Measurements from ENCODE around the gene SLC35F3.
"Not testable (repeated sequence)": the region's sequence is repeated elsewhere in the genome, so short reads cannot be mapped to it uniquely, and the experiment has no call there.

The SLC35F3 gene

DNA sequence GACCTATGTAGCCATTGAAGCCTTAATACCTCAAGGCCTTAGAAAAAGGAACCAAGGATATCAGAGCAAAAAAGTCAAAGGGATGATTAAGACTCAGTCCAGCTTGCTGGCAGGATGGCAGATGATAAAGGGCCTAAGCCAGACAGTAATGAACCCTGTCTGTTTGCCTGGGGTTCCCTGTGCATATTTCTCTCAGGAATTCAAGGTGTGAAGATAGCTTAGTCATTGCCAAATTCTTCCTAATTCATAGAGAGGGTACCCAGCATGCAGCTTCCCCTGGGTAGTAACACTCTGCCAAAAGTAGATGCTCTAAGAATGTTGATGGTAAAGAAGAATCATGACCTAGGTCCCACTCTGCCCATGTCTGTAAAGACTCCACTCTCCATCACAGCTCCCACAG, 258.2 kb downstream of the SLC35F3 start:
- in situ Hi-C loops (cut with HindIII; ENCODE audit: low pct_unique_long_range_greater_than_20kb, low sequenced_read_pairs): no loop called here
- no peak for DNase-seq (ENCODE audit: low read depth in 1 of 2, low spot score in 1 of 2)
- no peak for TF ChIP-seq JUND (IDR thresholded peaks at IDR 0.05; ENCODE audit: low read depth)

GRCh38 chr1:234163267-234163919, 258.9 kb downstream of the SLC35F3 start:
- DNase-seq (ENCODE audit: low read depth in 1 of 2, low spot score in 1 of 2): no peak
- in situ Hi-C loops (cut with HindIII; ENCODE audit: low pct_unique_long_range_greater_than_20kb, low sequenced_read_pairs): no loop called here
- no peak for TF ChIP-seq JUND (IDR thresholded peaks at IDR 0.05; ENCODE audit: low read depth)

DNA sequence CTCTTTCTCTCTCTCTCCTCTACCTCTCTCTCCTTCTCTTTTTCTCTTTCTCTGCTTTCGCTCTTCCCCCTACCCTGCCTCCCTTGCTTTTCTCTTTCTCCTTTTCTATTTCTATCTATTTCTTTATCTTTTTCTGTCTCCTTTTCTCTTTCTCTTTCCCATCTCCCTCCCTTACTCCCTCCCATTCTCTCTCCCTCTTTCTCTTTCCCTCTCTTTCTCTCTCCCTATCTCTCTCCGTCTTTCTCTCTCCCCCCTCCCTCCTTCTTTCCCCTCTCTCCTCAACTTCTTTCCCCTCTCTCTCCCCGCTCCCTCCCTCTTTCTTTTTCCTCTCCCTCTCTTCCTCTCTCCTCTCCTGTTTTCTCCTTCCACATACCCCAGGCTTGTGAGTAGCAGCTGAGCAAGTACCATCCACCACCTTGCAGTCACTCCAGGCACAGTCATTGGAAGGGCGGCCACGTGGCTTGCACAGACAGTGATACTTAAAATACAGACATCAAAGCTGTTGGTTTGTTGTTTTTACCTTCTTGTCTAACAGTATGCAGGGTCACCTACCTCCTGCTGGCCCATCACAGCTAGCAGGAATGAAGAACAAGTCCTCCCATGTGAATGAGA, 259.7 kb downstream of the SLC35F3 start:
- DNase-seq (ENCODE audit: low read depth in 1 of 2, low spot score in 1 of 2): no peak
- TF ChIP-seq JUND (IDR thresholded peaks at IDR 0.05; ENCODE audit: low read depth): no peak
- in situ Hi-C loops (cut with HindIII; ENCODE audit: low pct_unique_long_range_greater_than_20kb, low sequenced_read_pairs): no loop called here

DNA sequence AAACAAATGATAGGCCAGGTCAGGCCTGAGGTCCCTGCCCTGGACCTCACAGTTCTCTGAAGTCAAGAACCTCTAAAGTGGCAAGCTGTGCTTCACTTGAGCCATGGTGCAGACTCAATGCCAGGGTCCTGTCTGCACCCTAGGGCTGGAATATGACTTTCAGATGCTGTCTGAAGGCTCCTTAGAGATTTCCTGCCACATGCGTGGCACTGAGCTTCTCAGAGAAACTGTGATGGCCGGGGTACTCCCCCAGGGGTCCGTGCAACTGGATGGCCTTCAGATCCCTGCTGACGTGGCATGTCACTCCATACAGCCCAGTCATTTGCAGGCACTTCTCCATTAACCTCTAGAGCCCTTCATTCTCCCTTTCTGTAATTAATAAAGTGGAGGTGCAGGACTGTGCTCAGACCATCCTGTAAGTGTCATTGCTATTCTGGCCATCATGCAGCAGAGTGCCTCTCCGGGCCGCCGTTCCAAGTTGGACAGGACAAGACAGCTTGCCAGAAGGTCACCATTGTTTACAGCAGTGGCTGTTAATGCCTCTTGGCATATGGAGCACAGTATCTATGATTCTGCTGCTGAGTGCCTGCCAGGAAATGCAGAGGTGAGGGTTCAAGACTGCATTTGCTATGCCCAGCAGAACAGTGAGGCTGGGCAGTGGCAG, 263.7 kb downstream of the SLC35F3 start:
- TF ChIP-seq JUND (IDR thresholded peaks at IDR 0.05; ENCODE audit: low read depth): no peak
- no peak for DNase-seq (ENCODE audit: low read depth in 1 of 2, low spot score in 1 of 2)
- in situ Hi-C loops (cut with HindIII; ENCODE audit: low pct_unique_long_range_greater_than_20kb, low sequenced_read_pairs): no loop called here

GRCh38 chr1:234169161-234169849, 264.8 kb downstream of the SLC35F3 start:
- no peak for DNase-seq (ENCODE audit: low read depth in 1 of 2, low spot score in 1 of 2)
- in situ Hi-C loops (cut with HindIII; ENCODE audit: low pct_unique_long_range_greater_than_20kb, low sequenced_read_pairs): no loop called here
- no peak for TF ChIP-seq JUND (IDR thresholded peaks at IDR 0.05; ENCODE audit: low read depth)

GRCh38 chr1:234170067-234170466, 265.6 kb downstream of the SLC35F3 start:
- in situ Hi-C loops (cut with HindIII; ENCODE audit: low pct_unique_long_range_greater_than_20kb, low sequenced_read_pairs): no loop called here
- no peak for DNase-seq (ENCODE audit: low read depth in 1 of 2, low spot score in 1 of 2)
- no peak for TF ChIP-seq JUND (IDR thresholded peaks at IDR 0.05; ENCODE audit: low read depth)

DNA sequence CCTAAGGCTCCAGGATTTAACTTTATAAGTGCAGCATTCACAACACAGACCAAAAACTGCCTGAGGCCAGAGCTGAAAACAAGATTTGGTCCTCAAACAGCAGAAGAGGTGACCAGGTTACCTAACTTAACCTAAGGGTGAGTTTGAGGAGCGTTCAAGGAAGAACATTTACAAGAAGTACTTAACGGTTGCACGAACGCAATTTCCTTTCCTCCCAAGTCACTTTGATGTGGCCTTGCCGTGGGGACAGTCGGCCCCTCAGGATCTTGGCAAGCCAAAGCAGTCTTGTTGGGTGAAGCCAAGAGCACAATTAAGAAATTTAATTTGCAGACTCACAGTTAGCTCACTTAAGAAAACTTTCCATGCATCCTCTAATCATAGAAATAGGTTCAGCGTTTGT, 266.1 kb downstream of the SLC35F3 start:
- in situ Hi-C loops (cut with HindIII; ENCODE audit: low pct_unique_long_range_greater_than_20kb, low sequenced_read_pairs): no loop called here
- TF ChIP-seq JUND (IDR thresholded peaks at IDR 0.05; ENCODE audit: low read depth): no peak
- no peak for DNase-seq (ENCODE audit: low read depth in 1 of 2, low spot score in 1 of 2)

- in situ Hi-C loops (cut with HindIII; ENCODE audit: low pct_unique_long_range_greater_than_20kb, low sequenced_read_pairs): no loop called here
- no peak for TF ChIP-seq JUND (IDR thresholded peaks at IDR 0.05; ENCODE audit: low read depth)
- DNase-seq (ENCODE audit: low read depth in 1 of 2, low spot score in 1 of 2): no peak
Observed at GRCh38 chr1:234173968-234174367, 269.5 kb downstream of the SLC35F3 start.

- no peak for TF ChIP-seq JUND (IDR thresholded peaks at IDR 0.05; ENCODE audit: low read depth)
- no peak for DNase-seq (ENCODE audit: low read depth in 1 of 2, low spot score in 1 of 2)
- in situ Hi-C loops (cut with HindIII; ENCODE audit: low pct_unique_long_range_greater_than_20kb, low sequenced_read_pairs): no loop called here
Observed at GRCh38 chr1:234175363-234175762, 270.9 kb downstream of the SLC35F3 start.

- no peak for TF ChIP-seq JUND (IDR thresholded peaks at IDR 0.05; ENCODE audit: low read depth)
- in situ Hi-C loops (cut with HindIII; ENCODE audit: low pct_unique_long_range_greater_than_20kb, low sequenced_read_pairs): no loop called here
Observed at GRCh38 chr1:234176000-234176399, 271.5 kb downstream of the SLC35F3 start.

GRCh38 chr1:234176847-234177246, 272.4 kb downstream of the SLC35F3 start:
- in situ Hi-C loops (cut with HindIII; ENCODE audit: low pct_unique_long_range_greater_than_20kb, low sequenced_read_pairs); DNase-seq (ENCODE audit: low read depth in 1 of 2, low spot score in 1 of 2): not testable (repeated sequence)

More at GRCh38 chr1:234176000-234176399, 271.5 kb downstream of the SLC35F3 start:
- no peak for DNase-seq (ENCODE audit: low read depth in 1 of 2, low spot score in 1 of 2)

DNA sequence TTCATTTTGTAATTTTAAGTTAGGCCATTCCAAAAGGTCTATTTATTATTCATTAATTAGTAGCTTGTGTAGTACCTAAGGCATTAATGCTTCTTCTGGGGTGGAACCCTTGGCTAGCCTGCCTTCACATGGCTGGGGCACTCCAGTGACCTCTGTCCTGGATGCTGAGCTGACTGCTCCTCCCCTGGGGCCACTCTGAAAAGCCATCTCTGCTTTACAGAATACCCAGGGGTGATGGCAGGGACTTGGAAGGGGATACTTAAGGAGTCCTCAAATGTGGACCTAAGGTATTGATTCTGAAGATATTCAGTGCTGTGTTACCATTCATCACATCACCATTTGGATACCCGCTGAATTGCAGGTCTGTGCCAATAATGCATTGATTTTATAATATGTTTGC, 281.0 kb downstream of the SLC35F3 start:
- in situ Hi-C loops (cut with HindIII; ENCODE audit: low pct_unique_long_range_greater_than_20kb, low sequenced_read_pairs): no loop called here
- no peak for DNase-seq (ENCODE audit: low read depth in 1 of 2, low spot score in 1 of 2)
- TF ChIP-seq JUND (IDR thresholded peaks at IDR 0.05; ENCODE audit: low read depth): no peak

Data from T47D (cell line).